ENCODE data around the gene CYLD.

GRCh38 chr16:50809561-50809960, 67.7 kb downstream of the CYLD start:
- TF ChIP-seq CTCF (IDR thresholded peaks at IDR 0.05) = no peak
- no peak for TF ChIP-seq POLR2A (IDR thresholded peaks at IDR 0.05)
